Epithelial cell of proximal tubule (primary cell): ENCODE measurements around the gene NCKAP5. TPM values are rescaled to one million over a fixed set of nuclear protein-coding genes. Genes with fewer than 3 reads are reported as not detected.

ENCODE experiments used
- DNase-seq: peaks from one replicate; pipeline ENCODE4 v3.0.0-alpha.2; 2011; ENCODE audit warnings: low read depth
- H3K4me3 ChIP-seq: 2 replicates; pipeline ENCODE4 v1.5.1; 2011; ENCODE audit warnings: low read depth, mild to moderate bottlenecking, low read length
- CTCF ChIP-seq: conservative IDR thresholded peaks from 2 replicates; pipeline ENCODE4 v1.5.1; 2012; ENCODE audit warnings: low read depth, mild to moderate bottlenecking, low read length
- total RNA-seq: library from RNA; depleted of rRNA; stranded (reverse); fragments of >200 nt; gene quantifications from 2 replicates; pipeline ENCODE4 v1.2.3, GENCODE V29; 2015

NCKAP5 gene
- total RNA-seq, 1 donor from 2014 or later, result 0.69 TPM

GRCh38 chr2:133603109-133603508 is 34.8 kb upstream of the NCKAP5 start:
- no peak for DNase-seq
- H3K4me3 ChIP-seq, result no peak overlapping the region
- no peak for TF ChIP-seq CTCF

- no peak overlapping the region for H3K4me3 ChIP-seq
- TF ChIP-seq CTCF, result no peak
Measured at GRCh38 chr2:133602538-133602937, 34.3 kb upstream of the NCKAP5 start.

GRCh38 chr2:133600266-133600928 is 32.1 kb upstream of the NCKAP5 start:
- no peak overlapping the region for H3K4me3 ChIP-seq
- TF ChIP-seq CTCF, result no peak
- DNase-seq, result no peak

More at GRCh38 chr2:133602538-133602937, 34.3 kb upstream of the NCKAP5 start:
- no peak for DNase-seq

GRCh38 chr2:133599811-133600210 is 31.5 kb upstream of the NCKAP5 start:
- DNase-seq, result no peak

GRCh38 chr2:133599211-133599803 is 31.0 kb upstream of the NCKAP5 start:
- TF ChIP-seq CTCF, result no peak
- no peak for DNase-seq
- no peak overlapping the region for H3K4me3 ChIP-seq

More at GRCh38 chr2:133599811-133600210, 31.5 kb upstream of the NCKAP5 start:
- no peak overlapping the region for H3K4me3 ChIP-seq
- TF ChIP-seq CTCF, result no peak

- no peak overlapping the region for H3K4me3 ChIP-seq
- DNase-seq, result no peak
- TF ChIP-seq CTCF, result no peak
Measured at GRCh38 chr2:133598769-133599168, 30.5 kb upstream of the NCKAP5 start.

GRCh38 chr2:133596701-133597393 is 28.6 kb upstream of the NCKAP5 start:
- TF ChIP-seq CTCF, result no peak
- no peak for DNase-seq
- H3K4me3 ChIP-seq, result no peak overlapping the region
